GM12864 (cell line): Measurements from ENCODE around the gene TNNI3.
A peak's percentile ranks its signal among the peaks of the same experiment; 100 is the strongest.
"Not testable (repeated sequence)": the region's sequence is repeated elsewhere in the genome, so short reads cannot be mapped to it uniquely, and the experiment has no call there.

Source experiments
- DNase-seq: peaks from one replicate; pipeline ENCODE4 v3.0.0-alpha.2; 2011; ENCODE audit warnings: low read depth
- H3K4me3 ChIP-seq: 2 replicates; pipeline ENCODE4 v1.5.1; 2011; ENCODE audit warnings: mild to moderate bottlenecking, low read depth, low read length, control low read depth
- TF ChIP-seq, protein P1 (sequence below): IDR thresholded peaks from 2 replicates; pipeline ENCODE4 v1.5.1; 2011; ENCODE audit warnings: low read depth, mild to moderate bottlenecking, moderate library complexity, low read length, control low read depth, inconsistent platforms; ENCODE audit errors: missing control alignments

TNNI3 gene

GRCh38 chr19:55172741-55173140 is 15.2 kb upstream of the TNNI3 start:
- no peak overlapping the region for H3K4me3 ChIP-seq
- TF ChIP-seq, protein P1, sequence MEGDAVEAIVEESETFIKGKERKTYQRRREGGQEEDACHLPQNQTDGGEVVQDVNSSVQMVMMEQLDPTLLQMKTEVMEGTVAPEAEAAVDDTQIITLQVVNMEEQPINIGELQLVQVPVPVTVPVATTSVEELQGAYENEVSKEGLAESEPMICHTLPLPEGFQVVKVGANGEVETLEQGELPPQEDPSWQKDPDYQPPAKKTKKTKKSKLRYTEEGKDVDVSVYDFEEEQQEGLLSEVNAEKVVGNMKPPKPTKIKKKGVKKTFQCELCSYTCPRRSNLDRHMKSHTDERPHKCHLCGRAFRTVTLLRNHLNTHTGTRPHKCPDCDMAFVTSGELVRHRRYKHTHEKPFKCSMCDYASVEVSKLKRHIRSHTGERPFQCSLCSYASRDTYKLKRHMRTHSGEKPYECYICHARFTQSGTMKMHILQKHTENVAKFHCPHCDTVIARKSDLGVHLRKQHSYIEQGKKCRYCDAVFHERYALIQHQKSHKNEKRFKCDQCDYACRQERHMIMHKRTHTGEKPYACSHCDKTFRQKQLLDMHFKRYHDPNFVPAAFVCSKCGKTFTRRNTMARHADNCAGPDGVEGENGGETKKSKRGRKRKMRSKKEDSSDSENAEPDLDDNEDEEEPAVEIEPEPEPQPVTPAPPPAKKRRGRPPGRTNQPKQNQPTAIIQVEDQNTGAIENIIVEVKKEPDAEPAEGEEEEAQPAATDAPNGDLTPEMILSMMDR: no peak
- no peak for DNase-seq

GRCh38 chr19:55172318-55172717 is 14.8 kb upstream of the TNNI3 start:
- not testable (repeated sequence) for H3K4me3 ChIP-seq, DNase-seq

DNA sequence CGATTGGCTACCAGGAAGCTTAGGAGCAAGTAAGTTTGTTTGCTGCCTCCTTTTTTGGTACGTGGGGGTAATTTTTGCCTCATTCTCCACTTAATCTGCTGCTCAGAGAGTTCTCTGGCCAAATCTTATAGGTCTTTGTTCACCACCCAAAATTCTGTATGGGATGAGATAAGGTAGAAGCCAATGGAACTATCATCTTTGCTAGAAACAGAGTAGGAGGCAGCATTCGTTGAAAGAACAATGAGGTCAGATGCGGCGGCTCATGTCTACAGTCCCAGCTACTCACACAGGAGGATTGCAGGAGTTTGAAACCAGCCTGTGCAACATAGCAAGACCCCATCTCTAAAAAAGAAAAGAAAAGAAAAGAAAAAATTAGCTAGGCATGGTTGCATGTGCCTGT is 13.9 kb upstream of the TNNI3 start:
- DNase-seq: no peak
- TF ChIP-seq, protein P1: no peak
- no peak overlapping the region for H3K4me3 ChIP-seq

GRCh38 chr19:55169136-55169535 is 11.6 kb upstream of the TNNI3 start:
- DNase-seq: no peak

GRCh38 chr19:55166530-55167268 is 9.2 kb upstream of the TNNI3 start, which contains the start of gene DNAAF3:
DNAAF3 (minus strand) TSS chr19:55166613; CDS start chr19:55166413, 200 bp downstream.
- DNase-seq: peak; percentile 73
- peak within 1 kb of the TSS; percentile 21 for H3K4me3 ChIP-seq
- TF ChIP-seq, protein P1: no peak

More at GRCh38 chr19:55169136-55169535, 11.6 kb upstream of the TNNI3 start:
- TF ChIP-seq, protein P1: no peak
- H3K4me3 ChIP-seq: no peak overlapping the region

DNA sequence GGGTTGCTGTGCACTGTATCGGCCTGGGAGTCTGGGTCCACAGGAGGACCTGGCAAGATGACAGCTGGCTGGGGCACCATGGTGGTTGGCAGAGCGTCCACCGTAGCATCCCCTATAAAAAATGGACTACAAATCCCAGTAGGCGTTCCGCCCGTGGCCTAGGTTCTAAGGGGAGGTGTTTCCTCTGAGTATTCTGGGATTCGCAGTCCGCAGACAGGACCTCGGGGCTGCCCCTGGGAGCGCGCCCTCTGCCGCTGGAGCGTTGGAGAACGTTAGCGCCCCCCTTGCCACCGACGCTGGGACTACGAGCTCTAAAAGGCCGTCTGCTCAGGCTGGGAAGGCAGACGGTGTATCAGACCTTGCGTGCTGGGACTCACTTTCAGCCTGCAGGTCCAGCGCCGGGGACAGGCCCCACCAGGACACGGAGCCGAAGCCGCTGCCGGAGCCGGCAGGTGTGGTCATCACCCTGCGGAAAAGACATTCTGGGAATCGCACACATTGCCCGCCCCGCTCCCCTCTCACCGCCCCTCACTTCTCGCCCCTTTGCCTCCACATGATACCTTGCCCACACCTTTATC is 8.5 kb upstream of the TNNI3 start:
- DNase-seq: no peak
- peak overlapping the region; percentile 21 for H3K4me3 ChIP-seq
- TF ChIP-seq, protein P1: peak; percentile 24

GRCh38 chr19:55161571-55162322 is 4.2 kb upstream of the TNNI3 start:
- H3K4me3 ChIP-seq: no peak overlapping the region
- no peak for DNase-seq
- TF ChIP-seq, protein P1: no peak
